ENCODE results near the gene UBFD1. TPM values are rescaled to one million over a fixed set of nuclear protein-coding genes. Genes with fewer than 3 reads are reported as not detected.

Gene UBFD1
- total RNA-seq, 2 experiments from 2014 or later: 53.7 to 59.5 TPM

GRCh38 chr16:23577493-23577892 is 20.0 kb downstream of the UBFD1 start:
- CTCF ChIA-PET: no interaction called here
- POLR2A ChIA-PET: no interaction called here
- peaks cover 85% of the 10 kb centered on the region for H3K36me3 Mint-ChIP-seq (ENCODE audit: low read depth)

GRCh38 chr16:23578101-23578830 is 20.7 kb downstream of the UBFD1 start:
- H3K36me3 ChIP-seq (ENCODE audit: insufficient read depth, low read length): peaks cover 37% of the 10 kb centered on the region
- ATAC-seq (ENCODE audit: poor library complexity) (no peak), DNase-seq (no peak)
- H3K9me3 ChIP-seq (ENCODE audit: control insufficient read depth in 1 of 2, insufficient read depth in 1 of 2, low read length in 2 of 2): no peaks in the 10 kb centered on the region
- Mint-ChIP-seq H3K27ac (no peak overlapping the region), H3K36me3 (ENCODE audit: low read depth) (peaks cover 79% of the 10 kb centered on the region), H3K4me3 (no peak overlapping the region), H3K27me3 (no peaks in the 10 kb centered on the region), H3K4me1 (ENCODE audit: low read depth) (no peaks in the 10 kb centered on the region), H3K9me3 (no peaks in the 10 kb centered on the region)
- TF ChIP-seq, protein P1, sequence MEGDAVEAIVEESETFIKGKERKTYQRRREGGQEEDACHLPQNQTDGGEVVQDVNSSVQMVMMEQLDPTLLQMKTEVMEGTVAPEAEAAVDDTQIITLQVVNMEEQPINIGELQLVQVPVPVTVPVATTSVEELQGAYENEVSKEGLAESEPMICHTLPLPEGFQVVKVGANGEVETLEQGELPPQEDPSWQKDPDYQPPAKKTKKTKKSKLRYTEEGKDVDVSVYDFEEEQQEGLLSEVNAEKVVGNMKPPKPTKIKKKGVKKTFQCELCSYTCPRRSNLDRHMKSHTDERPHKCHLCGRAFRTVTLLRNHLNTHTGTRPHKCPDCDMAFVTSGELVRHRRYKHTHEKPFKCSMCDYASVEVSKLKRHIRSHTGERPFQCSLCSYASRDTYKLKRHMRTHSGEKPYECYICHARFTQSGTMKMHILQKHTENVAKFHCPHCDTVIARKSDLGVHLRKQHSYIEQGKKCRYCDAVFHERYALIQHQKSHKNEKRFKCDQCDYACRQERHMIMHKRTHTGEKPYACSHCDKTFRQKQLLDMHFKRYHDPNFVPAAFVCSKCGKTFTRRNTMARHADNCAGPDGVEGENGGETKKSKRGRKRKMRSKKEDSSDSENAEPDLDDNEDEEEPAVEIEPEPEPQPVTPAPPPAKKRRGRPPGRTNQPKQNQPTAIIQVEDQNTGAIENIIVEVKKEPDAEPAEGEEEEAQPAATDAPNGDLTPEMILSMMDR (IDR thresholded peaks at IDR 0.05): no peak
- no peak overlapping the region for H3K4me3 ChIP-seq (ENCODE audit: low read length)
- ChIA-PET CTCF (no interaction called here), POLR2A (interaction anchor here (0.8 kb wide), 1 partner anchor 21 kb away, joined by 3 read pairs; the partner anchor contains the start of genes EARS2 and UBFD1)
- no peaks in the 10 kb centered on the region for H3K4me1 ChIP-seq (ENCODE audit: insufficient read depth, low read length)
- intact Hi-C loops (cut with DNase I, micrococcal nuclease): no loop called here
- no peaks in the 10 kb centered on the region for H3K27me3 ChIP-seq (ENCODE audit: control insufficient read depth in 1 of 2, insufficient read depth in 2 of 2, low read length in 2 of 2)
- H3K27ac ChIP-seq (ENCODE audit: low read depth in 1 of 2, low read length in 2 of 2): no peak overlapping the region

More at GRCh38 chr16:23577493-23577892, 20.0 kb downstream of the UBFD1 start:
- Histone ChIP-seq H3K9me3 (ENCODE audit: control insufficient read depth in 1 of 2, insufficient read depth in 1 of 2, low read length in 2 of 2) (no peaks in the 10 kb centered on the region), H3K27ac (ENCODE audit: low read depth in 1 of 2, low read length in 2 of 2) (no peak overlapping the region), H3K4me3 (ENCODE audit: low read length) (no peak overlapping the region), H3K36me3 (ENCODE audit: insufficient read depth, low read length) (peaks cover 41% of the 10 kb centered on the region), H3K4me1 (ENCODE audit: insufficient read depth, low read length) (no peaks in the 10 kb centered on the region), H3K27me3 (ENCODE audit: control insufficient read depth in 1 of 2, insufficient read depth in 2 of 2, low read length in 2 of 2) (no peaks in the 10 kb centered on the region)
- no peak overlapping the region for H3K27ac Mint-ChIP-seq
- intact Hi-C loops (cut with DNase I, micrococcal nuclease): no loop called here
- H3K27me3 Mint-ChIP-seq: no peaks in the 10 kb centered on the region
- H3K4me1 Mint-ChIP-seq (ENCODE audit: low read depth): no peaks in the 10 kb centered on the region
- ATAC-seq (ENCODE audit: poor library complexity) (no peak), DNase-seq (no peak)
- TF ChIP-seq, protein P1 (IDR thresholded peaks at IDR 0.05): no peak
- H3K4me3 Mint-ChIP-seq: no peak overlapping the region
- no peaks in the 10 kb centered on the region for H3K9me3 Mint-ChIP-seq

- intact Hi-C loops (cut with DNase I, micrococcal nuclease): no loop called here
- ATAC-seq (ENCODE audit: poor library complexity): no peak
- peaks cover 73% of the 10 kb centered on the region for H3K36me3 Mint-ChIP-seq (ENCODE audit: low read depth)
These were observed 21.8 kb downstream of the UBFD1 start for GRCh38 chr16:23579371-23579770.

More at GRCh38 chr16:23579371-23579770, 21.8 kb downstream of the UBFD1 start:
- no peak overlapping the region for H3K27ac ChIP-seq (ENCODE audit: low read depth in 1 of 2, low read length in 2 of 2)
- H3K4me3 ChIP-seq (ENCODE audit: low read length): no peak overlapping the region
- peaks cover 40% of the 10 kb centered on the region for H3K36me3 ChIP-seq (ENCODE audit: insufficient read depth, low read length)
- no peak overlapping the region for H3K27ac Mint-ChIP-seq
- TF ChIP-seq, protein P1 (IDR thresholded peaks at IDR 0.05): no peak
- H3K27me3 ChIP-seq (ENCODE audit: control insufficient read depth in 1 of 2, insufficient read depth in 2 of 2, low read length in 2 of 2): no peaks in the 10 kb centered on the region
- H3K4me1 Mint-ChIP-seq (ENCODE audit: low read depth): no peaks in the 10 kb centered on the region
- H3K9me3 Mint-ChIP-seq: no peaks in the 10 kb centered on the region
- no peak for DNase-seq
- H3K4me3 Mint-ChIP-seq: no peak overlapping the region
- CTCF ChIA-PET: no interaction called here
- H3K27me3 Mint-ChIP-seq: no peaks in the 10 kb centered on the region
- no peaks in the 10 kb centered on the region for H3K4me1 ChIP-seq (ENCODE audit: insufficient read depth, low read length)
- POLR2A ChIA-PET: no interaction called here
- no peaks in the 10 kb centered on the region for H3K9me3 ChIP-seq (ENCODE audit: control insufficient read depth in 1 of 2, insufficient read depth in 1 of 2, low read length in 2 of 2)

Data from CD4-positive, alpha-beta T cell (primary cell).